LNCaP clone FGC (cell line): ENCODE measurements around the gene SUCO.

Experiments
- DNase-seq: peaks from one replicate; pipeline ENCODE4 v3.0.0-alpha.2; 2011; ENCODE audit warnings: low read depth
- H3K4me3 ChIP-seq: 2 replicates; pipeline ENCODE4 v1.5.1; 2011; ENCODE audit warnings: mild to moderate bottlenecking, low read depth, low read length, control low read depth
- TF ChIP-seq, protein P1 (sequence below): IDR thresholded peaks from 2 replicates; pipeline ENCODE4 v1.5.1; 2012; ENCODE audit warnings: mild to moderate bottlenecking; ENCODE audit not compliant: control insufficient read depth, insufficient read depth; ENCODE audit errors: extremely low read depth

SUCO gene

DNA sequence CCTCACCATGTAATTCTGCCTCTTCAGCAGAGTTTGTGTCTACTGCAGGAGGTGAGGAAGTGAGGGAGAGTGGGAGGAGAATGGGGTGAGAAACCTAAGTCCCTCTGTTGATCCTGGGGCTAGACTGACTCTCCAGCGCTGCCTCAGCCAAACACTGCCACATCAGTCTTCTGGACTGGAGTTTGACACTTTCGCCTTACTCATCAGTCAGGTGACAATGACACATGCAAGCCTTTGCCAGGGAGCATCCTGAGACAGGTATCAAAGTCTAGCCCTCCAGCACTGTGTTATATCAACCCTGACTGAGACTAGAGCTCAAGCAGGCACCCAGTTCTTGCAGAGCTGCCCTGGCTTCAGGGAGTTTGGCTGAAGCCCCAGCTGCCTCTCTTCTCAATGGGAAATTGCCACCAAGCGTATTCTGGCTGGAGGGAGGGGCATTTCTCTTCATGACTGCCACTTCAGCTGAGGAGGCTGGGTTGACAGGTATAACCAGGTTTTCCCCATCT is 33.3 kb upstream of the SUCO start:
- TF ChIP-seq, protein P1, sequence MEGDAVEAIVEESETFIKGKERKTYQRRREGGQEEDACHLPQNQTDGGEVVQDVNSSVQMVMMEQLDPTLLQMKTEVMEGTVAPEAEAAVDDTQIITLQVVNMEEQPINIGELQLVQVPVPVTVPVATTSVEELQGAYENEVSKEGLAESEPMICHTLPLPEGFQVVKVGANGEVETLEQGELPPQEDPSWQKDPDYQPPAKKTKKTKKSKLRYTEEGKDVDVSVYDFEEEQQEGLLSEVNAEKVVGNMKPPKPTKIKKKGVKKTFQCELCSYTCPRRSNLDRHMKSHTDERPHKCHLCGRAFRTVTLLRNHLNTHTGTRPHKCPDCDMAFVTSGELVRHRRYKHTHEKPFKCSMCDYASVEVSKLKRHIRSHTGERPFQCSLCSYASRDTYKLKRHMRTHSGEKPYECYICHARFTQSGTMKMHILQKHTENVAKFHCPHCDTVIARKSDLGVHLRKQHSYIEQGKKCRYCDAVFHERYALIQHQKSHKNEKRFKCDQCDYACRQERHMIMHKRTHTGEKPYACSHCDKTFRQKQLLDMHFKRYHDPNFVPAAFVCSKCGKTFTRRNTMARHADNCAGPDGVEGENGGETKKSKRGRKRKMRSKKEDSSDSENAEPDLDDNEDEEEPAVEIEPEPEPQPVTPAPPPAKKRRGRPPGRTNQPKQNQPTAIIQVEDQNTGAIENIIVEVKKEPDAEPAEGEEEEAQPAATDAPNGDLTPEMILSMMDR: no peak
- no peak overlapping the region for H3K4me3 ChIP-seq
- DNase-seq: no peak

DNA sequence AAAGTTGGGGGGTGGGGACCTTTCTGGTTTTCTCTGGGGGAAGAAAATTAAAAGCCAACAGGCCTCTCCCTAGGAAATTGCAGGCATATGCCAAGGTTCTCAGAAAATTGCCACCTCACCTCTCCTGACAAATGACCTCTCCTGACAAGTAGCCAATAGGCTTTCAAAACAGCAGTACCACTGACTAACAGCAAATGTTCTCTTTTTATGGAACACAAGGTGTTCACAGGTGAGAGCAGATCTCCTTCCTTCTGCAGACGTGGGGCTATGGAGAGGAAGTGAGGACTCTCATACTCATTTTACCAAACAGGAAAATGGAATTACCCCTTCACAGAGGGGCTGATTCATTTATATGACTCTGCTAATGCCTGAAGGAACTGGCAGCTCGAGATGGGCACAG is 32.7 kb upstream of the SUCO start:
- H3K4me3 ChIP-seq: no peak overlapping the region
- TF ChIP-seq, protein P1: no peak
- no peak for DNase-seq

DNA sequence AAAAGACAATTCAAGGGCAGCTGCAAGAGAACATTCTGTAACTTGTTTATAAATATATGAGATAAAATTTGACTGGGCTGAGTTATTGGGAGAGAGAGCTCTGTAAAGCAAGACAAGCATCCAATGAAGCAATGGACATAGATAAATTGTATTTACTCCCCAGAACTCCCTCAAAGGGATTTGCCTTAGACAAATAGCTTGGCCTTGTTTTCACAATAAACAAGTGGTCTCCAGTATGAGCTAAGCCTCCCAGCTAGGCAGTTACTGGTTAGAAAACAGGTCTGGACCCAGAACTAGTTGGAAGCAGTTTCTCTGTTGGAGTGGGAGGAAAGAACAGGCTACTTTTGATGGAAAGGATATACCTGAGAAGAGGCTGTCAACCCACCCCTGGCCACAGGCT is 25.2 kb upstream of the SUCO start:
- H3K4me3 ChIP-seq: no peak overlapping the region
- TF ChIP-seq, protein P1: no peak
- no peak for DNase-seq

DNA sequence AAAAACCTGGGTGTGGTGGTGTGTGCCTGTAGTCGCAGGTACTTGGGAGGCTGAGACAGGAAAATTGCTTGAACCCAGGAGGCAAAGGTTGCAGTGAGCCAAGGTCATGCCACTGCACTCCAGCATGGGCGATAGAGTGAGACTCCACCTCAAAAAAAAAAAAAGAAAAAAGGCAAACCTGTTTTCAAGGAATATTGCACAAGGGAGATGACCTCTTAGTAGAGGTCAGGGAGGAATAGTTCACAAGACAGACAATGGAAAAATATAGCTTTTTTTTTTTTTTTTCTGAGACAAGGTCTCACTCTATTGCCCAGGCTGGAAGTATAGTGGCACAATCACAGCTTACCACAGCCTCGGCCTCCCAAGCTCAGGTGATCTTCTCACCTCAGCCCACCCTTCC is 22.5 kb upstream of the SUCO start:
- TF ChIP-seq, protein P1: no peak
- no peak overlapping the region for H3K4me3 ChIP-seq
- DNase-seq: no peak

DNA sequence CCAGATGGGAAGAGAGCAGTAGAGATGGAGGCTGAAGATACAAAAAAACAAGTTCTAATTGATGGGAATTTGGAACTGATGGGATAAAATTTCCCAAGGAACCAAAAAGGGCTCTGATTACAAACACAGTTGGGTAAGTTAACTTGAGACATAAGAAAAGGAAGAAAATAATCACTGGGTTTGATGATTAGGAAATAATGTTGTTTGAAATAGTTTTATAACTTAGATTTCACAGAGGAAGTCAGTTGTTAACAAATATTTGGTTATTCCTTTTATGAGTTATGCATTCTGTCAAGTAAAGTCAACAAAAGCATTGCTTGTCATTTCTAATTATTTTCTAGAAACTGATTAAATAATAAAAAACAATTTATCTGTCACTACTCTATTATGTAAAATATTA is 20.4 kb upstream of the SUCO start:
- no peak for DNase-seq
- TF ChIP-seq, protein P1: no peak
- no peak overlapping the region for H3K4me3 ChIP-seq

DNA sequence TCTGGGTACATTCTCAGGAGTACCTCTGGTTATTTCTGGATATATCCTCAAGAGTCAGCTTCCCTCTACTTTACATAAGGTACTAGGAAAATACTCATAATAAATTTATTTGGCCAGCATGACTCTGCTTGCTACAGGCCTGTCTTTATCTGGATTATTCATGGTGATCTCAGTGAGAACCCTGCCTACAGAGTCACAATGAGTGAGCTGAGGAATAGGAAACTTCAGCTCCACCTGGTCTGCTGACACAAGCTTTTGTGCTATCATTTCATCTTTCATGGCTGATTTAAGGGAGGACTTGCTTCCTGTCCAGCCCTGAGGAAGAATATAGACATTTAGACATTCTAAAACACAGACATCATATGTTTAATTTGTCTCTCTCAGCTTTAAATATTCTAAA is 19.5 kb upstream of the SUCO start:
- DNase-seq: no peak
- TF ChIP-seq, protein P1: no peak
- H3K4me3 ChIP-seq: no peak overlapping the region

DNA sequence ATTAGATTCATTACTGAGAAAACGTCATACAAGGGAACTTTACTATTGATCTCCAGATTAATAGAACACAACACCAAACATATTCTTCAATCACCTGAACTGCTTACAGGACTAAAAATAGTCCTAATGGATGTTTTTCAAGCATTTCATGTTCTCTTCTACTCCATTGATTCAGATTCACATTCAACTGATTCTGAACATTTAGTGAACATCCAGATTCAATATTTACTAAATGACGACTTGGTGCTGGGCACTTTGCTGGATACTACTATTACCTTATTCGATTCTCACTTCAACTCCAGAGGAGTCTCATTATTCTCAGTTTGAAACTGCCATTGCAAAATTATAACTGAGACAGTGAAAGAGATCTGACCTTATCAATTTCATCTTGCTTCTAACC is 18.8 kb upstream of the SUCO start:
- no peak for DNase-seq
- TF ChIP-seq, protein P1: no peak
- H3K4me3 ChIP-seq: no peak overlapping the region
